Tongue (tissue), 2 donors: ENCODE results near the gene KCNK15. TPM values are rescaled to one million over a fixed set of nuclear protein-coding genes. Genes with fewer than 3 reads are reported as not detected.
"Not testable (repeated sequence)": the region's sequence is repeated elsewhere in the genome, so short reads cannot be mapped to it uniquely, and the experiment has no call there.

Source experiments
- DNase-seq: peaks from one replicate; pipeline ENCODE4 v3.0.0-alpha.2; 2015
- total RNA-seq: library from RNA; depleted of rRNA; stranded (reverse); fragments of >200 nt; gene quantifications from one replicate; pipeline ENCODE4 v1.2.3, GENCODE V29; 2014

The KCNK15 gene
- total RNA-seq, 1 donor from 2014 or later, result 0.41 TPM

DNA sequence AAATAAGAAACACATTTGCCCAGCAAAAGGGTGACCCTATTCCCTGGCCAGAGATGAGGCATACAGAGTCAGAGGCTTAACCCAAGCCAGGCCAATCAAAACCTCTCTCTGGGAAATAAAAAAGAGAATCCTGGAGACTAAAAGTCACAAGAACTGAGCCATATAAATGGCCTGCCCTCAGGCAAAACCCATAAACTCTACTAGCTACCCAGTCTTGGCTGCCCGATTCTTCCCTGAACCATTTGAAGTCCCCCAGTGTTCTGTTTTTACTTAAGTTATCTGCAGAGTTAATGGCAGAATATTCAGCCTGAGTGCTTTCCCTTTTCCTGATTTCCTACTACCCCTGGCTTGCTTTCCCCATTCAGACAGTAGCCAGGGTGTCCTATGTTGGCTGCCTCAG is 13.9 kb downstream of the KCNK15 start:
- no peak for DNase-seq

DNA sequence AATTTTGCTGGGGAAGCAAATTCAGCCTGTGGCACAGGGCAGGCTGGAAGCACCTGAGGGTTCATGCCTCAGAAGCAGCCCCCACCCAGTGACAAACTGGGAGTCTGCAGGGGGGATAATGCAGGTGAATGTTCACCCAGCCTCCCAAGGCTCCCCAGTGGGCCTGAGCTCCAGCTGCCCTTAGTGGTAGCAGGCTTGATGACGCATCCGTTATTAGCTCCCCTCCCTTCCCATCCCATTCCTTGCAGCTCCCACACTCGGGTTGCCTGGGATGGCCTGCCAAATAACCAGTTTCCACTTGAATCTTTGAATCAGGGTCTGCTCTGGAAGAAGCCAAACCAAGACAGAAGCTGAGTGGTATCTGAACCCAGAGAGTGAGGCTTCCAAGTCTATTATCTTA is 15.8 kb downstream of the KCNK15 start:
- DNase-seq, result no peak

DNA sequence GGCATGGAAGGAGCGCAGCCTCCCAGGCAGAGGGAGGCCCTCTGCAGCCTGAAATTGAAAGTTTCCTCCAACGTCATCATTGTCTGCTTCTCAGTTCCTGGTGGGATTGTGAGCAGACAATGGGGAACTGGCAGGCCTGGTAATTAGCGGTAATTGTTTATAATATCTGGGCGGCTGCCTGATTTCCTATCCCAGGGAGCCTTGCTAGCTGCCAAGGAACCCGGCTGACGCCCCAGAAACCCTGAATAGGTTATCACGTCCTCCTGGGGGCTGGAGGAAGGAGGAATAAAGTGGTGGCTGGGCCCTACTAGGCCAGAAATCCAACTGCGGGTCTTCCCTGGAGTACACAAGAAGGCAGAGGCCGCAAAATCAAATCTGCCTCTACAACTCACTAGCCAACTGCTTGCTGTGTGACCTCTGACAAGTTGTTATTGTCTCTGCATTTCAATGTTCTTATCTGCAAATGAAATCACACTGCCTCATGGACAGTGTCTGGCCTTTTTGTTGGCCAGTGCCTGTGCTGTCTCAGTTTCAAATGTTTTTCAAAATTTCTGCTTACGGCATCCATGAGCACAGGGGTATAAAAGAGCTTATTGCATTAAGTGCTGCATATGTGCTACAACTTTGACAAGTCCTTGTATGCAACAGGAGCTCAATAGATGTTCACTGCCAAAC is 16.9 kb downstream of the KCNK15 start:
- DNase-seq, result no peak

DNA sequence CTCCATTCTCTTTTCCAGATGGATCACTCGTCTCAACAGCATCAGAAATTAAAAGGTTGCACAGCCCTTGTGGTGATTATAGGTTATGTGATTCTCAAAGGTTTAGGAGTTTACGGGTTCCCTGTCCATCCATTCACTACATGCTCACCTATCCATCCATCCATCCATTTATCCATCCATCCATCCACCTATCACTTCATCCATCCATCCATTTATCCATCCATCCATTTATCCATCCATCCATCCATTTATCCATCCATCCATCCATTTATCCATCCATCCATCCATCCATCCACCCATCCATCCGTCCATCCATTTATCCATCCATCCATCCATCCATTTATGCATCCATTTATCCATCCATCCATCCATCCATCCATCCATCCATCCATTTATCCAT is 18.1 kb downstream of the KCNK15 start:
- DNase-seq, result not testable (repeated sequence)

DNA sequence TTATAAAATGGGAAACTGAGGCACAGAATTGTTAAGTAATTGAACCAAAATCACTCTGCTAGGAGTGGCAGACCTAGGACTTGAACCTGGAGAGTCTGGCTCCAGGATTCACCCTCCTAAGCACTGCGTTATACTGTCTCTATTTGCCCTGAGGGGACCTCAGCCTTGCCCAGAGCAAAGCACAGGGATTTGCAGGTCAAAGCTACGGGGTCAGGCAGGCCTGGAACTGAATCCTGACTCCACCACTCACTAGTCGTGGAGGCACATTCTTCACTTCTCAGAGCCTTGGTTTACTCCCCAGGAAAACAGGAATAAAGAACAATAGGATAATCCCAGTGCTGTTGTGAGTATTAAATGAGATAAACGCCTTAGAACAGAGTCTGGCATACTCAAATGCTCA is 19.4 kb downstream of the KCNK15 start:
- DNase-seq, result no peak

DNA sequence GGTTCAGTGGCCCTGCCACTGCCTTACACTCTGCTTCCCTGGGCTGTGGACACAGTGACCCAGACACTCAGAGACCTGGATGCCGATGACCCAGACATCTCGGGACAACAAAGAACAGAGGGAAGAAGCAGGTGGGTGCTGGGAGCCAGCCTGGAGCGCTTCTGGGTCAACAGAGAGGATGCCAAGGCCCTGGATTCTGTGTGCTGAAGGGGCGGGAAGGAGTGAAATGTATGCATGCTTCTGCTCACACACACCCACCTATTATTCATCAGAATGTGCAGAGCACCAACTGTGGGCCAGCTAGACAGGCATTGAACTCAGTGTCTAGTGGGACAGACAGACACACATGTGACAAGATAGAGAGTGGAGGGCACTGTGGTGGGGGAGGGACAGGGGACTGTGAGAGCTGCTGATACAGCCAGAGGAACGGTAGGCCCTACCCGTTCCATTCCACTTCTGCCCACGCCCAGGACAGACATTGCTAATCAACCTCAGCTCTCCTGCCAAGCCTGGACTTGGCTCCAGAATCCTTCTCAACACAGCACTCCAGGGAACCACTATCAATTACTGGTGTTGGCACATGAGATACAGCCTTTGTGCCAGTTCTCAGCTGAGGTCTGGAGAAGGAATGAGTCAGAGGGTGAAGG is 20.2 kb downstream of the KCNK15 start:
- DNase-seq, result no peak

- no peak for DNase-seq
Measured at GRCh38 chr20:44768256-44768655, 22.6 kb downstream of the KCNK15 start.

DNA sequence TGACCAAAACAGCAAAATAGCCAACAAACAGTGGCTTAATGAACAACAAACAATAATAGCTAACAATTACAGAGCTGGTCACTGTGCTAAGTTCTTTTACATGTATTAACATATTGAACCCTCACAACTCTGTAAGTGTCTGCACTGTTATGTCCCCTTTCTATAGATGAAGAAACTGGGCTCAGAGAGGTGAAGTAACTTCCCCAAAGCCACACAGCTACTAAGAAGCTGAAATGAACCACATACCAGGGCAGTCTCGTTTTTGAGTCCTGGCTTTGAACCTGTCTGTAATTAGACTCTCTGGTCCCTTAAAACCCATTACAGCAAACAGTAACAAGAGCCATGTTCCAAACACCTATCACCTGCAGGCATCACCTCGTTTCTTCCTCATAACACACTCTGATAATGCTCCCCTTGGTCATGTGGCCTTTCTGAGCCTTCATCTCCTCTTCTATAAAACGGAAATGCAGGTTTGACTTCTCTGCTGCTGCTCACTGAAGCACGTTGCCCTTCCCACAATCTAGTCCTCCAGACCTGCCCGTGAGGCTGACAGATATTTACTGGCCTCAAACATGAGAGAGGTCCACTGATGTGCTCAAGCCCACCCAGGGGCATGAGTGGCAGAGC is 23.3 kb downstream of the KCNK15 start:
- DNase-seq, result no peak

DNA sequence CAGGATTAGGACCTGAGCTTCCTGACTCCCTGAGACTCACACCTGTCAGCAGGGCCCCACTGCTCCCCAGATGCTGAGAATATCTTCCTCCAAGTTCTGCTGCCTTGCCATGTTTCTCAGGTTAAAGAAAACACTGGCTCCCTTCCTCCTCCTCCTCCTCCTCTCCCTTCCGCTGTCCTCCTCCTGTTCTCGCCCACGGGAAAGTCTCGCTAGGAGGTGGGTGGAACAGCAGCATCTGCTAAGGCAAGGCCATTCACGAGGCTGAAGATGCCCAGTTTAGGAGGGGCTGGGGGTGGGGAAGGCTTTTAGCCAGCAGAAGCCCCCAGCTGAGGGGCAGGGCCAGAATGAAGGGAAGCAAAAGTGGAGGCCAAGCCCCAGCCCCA is 23.8 kb downstream of the KCNK15 start:
- DNase-seq, result no peak

GRCh38 chr20:44770484-44771171 is 25.0 kb downstream of the KCNK15 start:
- DNase-seq, result no peak

- no peak for DNase-seq
Measured at GRCh38 chr20:44771172-44771535, 25.5 kb downstream of the KCNK15 start.

DNA sequence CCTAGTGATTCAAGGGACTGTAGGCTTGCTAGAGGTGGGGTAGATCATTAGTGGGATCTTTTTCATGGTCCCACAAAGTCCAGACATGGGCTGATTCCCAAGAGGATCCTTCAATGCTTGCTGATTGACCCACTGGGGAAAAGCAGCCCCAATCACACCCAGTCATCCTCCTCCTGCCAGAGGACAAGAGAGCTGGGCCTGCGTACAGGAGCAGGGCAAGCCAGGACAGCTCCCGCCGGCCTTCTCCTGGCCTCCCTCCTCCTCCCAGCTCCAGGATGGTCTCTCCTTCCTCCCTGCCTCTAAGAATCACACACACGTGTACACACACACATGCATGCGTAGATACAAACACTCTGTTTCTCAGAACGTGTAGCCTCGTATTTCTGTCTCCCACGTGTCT is 27.0 kb downstream of the KCNK15 start:
- DNase-seq, result no peak

DNA sequence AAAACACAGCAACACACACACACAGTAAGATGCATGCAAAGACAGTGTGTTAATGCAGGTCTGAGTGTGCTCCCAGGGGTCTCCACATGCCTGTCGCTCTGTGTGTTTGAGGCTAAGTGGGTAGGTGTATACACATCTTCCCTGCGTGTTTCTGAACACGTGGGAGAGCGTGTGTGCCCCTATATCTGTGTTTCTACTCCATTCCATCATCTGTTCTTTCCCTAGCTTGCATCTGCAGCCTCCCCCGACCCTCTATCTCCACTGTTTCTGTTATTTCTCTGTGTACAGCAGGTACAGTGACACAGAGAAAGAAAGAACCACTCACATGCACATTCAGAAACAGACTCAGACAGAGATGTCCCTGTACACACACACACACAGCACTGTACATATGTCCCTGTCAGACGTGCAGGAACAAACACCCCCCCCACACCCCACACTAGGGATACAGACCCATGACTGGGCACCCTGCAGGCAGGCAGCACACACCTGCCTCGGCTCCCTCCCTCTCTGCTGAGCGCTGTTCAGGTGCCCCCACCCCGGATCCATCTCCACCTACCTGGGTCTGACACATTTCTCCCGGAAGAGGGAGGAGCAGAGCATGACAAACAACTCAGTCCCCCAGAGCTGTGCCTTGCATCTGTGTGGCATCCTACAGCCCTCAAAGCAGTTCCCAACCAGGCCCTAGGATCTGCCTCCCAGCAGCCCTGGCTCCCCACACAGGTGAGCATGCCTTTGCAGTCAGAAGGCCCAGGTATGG is 27.6 kb downstream of the KCNK15 start:
- DNase-seq, result no peak

- peak; percentile 57 for DNase-seq
Measured at GRCh38 chr20:44776980-44777379, 31.3 kb downstream of the KCNK15 start.

DNA sequence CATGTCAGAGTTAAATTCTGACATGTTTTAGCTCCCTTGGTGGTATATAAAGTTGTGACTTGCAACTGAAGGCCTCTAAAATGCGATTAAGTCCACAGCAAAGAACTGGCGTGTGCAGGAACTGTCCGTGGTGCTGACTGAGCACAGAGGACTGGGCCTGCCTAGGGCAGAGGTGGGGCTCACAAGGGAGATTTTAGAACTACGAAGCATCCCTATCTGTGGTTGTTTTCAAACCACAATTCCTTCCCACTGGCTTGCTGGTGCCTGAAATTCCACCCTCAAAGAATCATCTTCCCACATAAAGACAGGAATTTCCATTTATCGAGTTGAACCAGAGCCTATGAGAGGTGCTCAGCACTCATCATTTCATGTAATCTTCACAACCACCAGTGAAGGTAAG is 34.6 kb downstream of the KCNK15 start:
- DNase-seq, result peak; percentile 82

GRCh38 chr20:44781118-44781517 is 35.5 kb downstream of the KCNK15 start:
- DNase-seq, result no peak

DNA sequence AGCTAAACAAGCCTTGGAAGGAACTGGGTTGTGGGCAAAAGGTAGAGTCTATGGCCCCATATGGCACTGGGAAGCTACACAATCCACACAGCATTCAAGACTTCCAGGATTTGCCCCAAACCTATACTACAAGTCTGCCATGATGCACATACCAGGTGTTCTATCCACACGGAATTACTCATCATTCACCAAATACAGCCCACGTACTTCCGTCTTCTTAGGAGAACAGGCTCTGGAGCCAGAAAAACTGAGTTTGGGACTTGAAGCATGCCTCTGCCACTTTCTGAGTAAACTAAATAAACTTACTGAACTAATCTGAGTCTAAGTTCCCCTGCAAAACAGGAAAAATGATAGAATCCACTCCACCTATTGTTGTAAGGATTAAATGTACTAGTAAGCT is 36.1 kb downstream of the KCNK15 start:
- DNase-seq, result no peak

GRCh38 chr20:44784688-44785087 is 39.0 kb downstream of the KCNK15 start:
- DNase-seq, result no peak

DNA sequence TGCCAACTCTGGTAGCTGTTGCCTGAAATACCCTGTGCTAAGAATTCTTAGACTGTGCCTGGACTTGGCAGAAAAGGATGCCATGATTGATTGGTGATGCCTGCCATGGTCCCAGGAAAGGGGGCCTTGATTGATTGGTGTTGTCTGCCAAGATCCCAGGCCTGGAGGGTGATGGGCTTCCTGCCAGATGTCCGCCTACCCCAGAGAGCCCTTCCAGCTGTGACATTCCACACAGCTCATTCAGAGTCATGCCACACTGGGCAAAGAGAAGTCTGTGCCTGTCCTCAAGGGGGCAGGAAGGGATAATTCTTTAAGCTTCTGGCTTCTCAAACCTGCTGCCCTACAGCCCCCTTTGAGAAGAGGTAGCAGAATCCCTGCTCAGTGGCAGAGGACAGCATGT is 40.1 kb downstream of the KCNK15 start:
- DNase-seq, result peak; percentile 75

DNA sequence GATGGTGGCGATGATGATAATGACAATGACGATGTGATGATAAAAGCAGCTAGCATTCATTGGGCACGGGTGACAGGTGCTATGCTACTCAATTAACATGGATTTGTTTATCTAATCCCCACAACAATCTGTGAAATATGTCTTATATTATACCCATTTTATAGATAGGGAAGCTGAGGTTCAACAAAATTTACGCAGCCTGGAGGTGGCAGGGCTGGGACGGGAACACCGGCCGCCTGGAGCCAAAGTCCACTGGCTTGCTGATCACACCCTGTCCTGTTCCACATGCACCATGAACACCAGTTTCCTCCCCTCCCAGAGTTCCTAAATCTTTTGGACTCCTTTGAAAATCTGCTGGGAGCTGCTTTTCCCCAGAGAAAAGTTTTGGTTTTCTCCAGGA is 41.6 kb downstream of the KCNK15 start:
- DNase-seq, result no peak

GRCh38 chr20:44788706-44789456 is 43.2 kb downstream of the KCNK15 start:
- no peak for DNase-seq
